Measurements from ENCODE around the gene SDK1. TPM values are rescaled to one million over a fixed set of nuclear protein-coding genes. Genes with fewer than 3 reads are reported as not detected.
A peak's percentile ranks its signal among the peaks of the same experiment; 100 is the strongest.

The SDK1 gene
- total and polyA plus RNA-seq, 2 donors (not counting 3 experiments of a cell fraction or from before 2014, with no cell fraction given), result 1.6 to 3.9 TPM

DNA sequence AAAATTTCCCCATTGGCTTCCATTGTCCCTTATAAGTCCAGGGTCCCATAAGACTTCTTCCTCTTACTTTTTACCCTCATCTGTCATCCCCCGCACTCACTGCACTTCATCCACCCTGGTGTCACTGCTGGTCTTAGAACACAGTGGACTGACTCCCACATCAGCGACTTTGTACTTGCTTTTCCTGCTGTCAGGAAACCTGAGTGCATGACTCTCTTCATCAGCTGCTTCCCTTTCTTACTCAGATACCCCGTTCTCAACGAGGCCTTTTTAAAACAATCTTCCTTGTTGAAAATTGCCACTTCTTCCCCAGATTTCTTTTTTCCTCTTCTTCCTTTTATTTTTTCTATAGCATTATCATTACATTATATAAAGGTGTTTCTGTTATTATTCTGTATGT, 305.4 kb downstream of the SDK1 start:
- no peak overlapping the region for H3K9ac ChIP-seq (replicated peaks; ENCODE audit: extremely low read depth, insufficient read depth, low read length)
- DNase-seq (ENCODE audit: low read depth, low spot score) (peak; percentile 46), FAIRE-seq (peak; percentile 73)
- BruUV-seq (replicated peaks), result no TSS peak
- H3K36me3 ChIP-seq (ENCODE audit: control insufficient read depth in 2 of 2, extremely low read depth in 1 of 2, insufficient read depth in 2 of 2, low read length in 2 of 2), result no peaks in the 10 kb centered on the region
- dilution Hi-C loops (cut with MboI; ENCODE audit: extremely low pct_ligation_motif_present, low sequenced_read_pairs) (no loop called here), intact Hi-C loops (cut with micrococcal nuclease) (no loop called here)
- CTCF ChIA-PET, result interaction anchor here (1.3 kb wide), 1 partner anchor 207 kb away, joined by 4 read pairs; no protein-coding TSS in a partner anchor
- peak overlapping the region; percentile 61 for H3K27ac ChIP-seq (ENCODE audit: insufficient read depth, low read depth, low read length)
- H3K27me3 ChIP-seq (ENCODE audit: control insufficient read depth in 2 of 2, insufficient read depth in 2 of 2, low read length in 2 of 2), result no peaks in the 10 kb centered on the region
- no peak overlapping the region for H3K4me3 ChIP-seq (replicated peaks in 1 of 3; ENCODE audit: insufficient read depth in 1 of 3, low read depth in 1 of 3, low read length in 3 of 3)
- no peak for TF ChIP-seq MYC (IDR thresholded peaks at IDR 0.05; ENCODE audit: low read depth, low read length)
- TF ChIP-seq FOS (IDR thresholded peaks at IDR 0.05; ENCODE audit: borderline replicate concordance, insufficient read depth, low read length), result peak; percentile 21
- no peaks in the 10 kb centered on the region for H4K20me1 ChIP-seq (replicated peaks; ENCODE audit: control insufficient read depth, extremely low read depth, insufficient read depth, low read length)
- POLR2A ChIA-PET, result no interaction called here
- H3K79me2 ChIP-seq (ENCODE audit: control insufficient read depth, insufficient read depth, low read length), result no peaks in the 10 kb centered on the region
- H3K9me1 ChIP-seq (replicated peaks; ENCODE audit: control insufficient read depth, extremely low read depth, insufficient read depth, low read length), result no peaks in the 10 kb centered on the region
- H3K4me1 ChIP-seq (ENCODE audit: control insufficient read depth, extremely low read depth, insufficient read depth, low read length), result peaks cover 20% of the 10 kb centered on the region
- peak overlapping the region; percentile 4 for H2AFZ ChIP-seq (ENCODE audit: low read depth, low read length)
- H3K4me2 ChIP-seq (ENCODE audit: insufficient read depth, low read length), result peak overlapping the region; percentile 35
- H3K9me3 ChIP-seq (replicated peaks; ENCODE audit: control insufficient read depth, insufficient read depth, low read length), result no peaks in the 10 kb centered on the region

DNA sequence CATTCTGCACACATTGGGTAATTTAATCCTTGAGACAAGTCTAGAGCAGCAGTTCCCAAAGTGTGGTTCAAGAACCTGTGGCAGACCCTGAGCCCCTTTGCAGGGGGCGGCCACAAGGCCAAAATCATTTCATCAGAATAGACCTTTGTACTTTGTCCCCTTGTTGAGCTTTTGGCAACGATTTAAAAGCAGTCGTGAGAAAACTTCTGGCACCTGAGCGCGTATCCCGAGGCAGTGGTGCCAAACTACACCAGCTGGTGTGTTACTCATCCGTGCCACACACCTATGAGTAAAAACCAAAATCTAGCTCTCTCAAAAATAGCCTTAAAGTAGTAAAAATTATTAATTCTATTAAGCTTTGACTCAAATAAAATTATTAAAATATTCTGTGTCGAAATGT, 306.8 kb downstream of the SDK1 start:
- H3K4me3 ChIP-seq (replicated peaks in 1 of 3; ENCODE audit: insufficient read depth in 1 of 3, low read depth in 1 of 3, low read length in 3 of 3), result no peak overlapping the region
- H3K27me3 ChIP-seq (ENCODE audit: control insufficient read depth in 2 of 2, insufficient read depth in 2 of 2, low read length in 2 of 2), result no peaks in the 10 kb centered on the region
- no peaks in the 10 kb centered on the region for H3K9me3 ChIP-seq (replicated peaks; ENCODE audit: control insufficient read depth, insufficient read depth, low read length)
- intact Hi-C loops (cut with micrococcal nuclease) (no loop called here), dilution Hi-C loops (cut with MboI; ENCODE audit: extremely low pct_ligation_motif_present, low sequenced_read_pairs) (no loop called here)
- no peak for FAIRE-seq
- H3K79me2 ChIP-seq (ENCODE audit: control insufficient read depth, insufficient read depth, low read length), result no peaks in the 10 kb centered on the region
- H4K20me1 ChIP-seq (replicated peaks; ENCODE audit: control insufficient read depth, extremely low read depth, insufficient read depth, low read length), result no peaks in the 10 kb centered on the region
- no peak overlapping the region for H2AFZ ChIP-seq (ENCODE audit: low read depth, low read length)
- no peaks in the 10 kb centered on the region for H3K9me1 ChIP-seq (replicated peaks; ENCODE audit: control insufficient read depth, extremely low read depth, insufficient read depth, low read length)
- H3K4me2 ChIP-seq (ENCODE audit: insufficient read depth, low read length), result no peak overlapping the region
- H3K9ac ChIP-seq (replicated peaks; ENCODE audit: extremely low read depth, insufficient read depth, low read length), result no peak overlapping the region
- no peak for DNase-seq (ENCODE audit: low read depth, low spot score)
- POLR2A ChIA-PET, result no interaction called here
- peaks cover 20% of the 10 kb centered on the region for H3K4me1 ChIP-seq (ENCODE audit: control insufficient read depth, extremely low read depth, insufficient read depth, low read length)
- TF ChIP-seq EZH2 (IDR thresholded peaks at IDR 0.05; ENCODE audit: borderline replicate concordance, low read depth, low read length, severe bottlenecking) (no peak), GATA2 (IDR thresholded peaks at IDR 0.05; ENCODE audit: insufficient read depth, insufficient read length, low read depth, low read length) (no peak), POLR2A (IDR thresholded peaks at IDR 0.05; ENCODE audit: low read depth, low read length) (no peak), MYC (IDR thresholded peaks at IDR 0.05; ENCODE audit: low read depth, low read length) (no peak), POLR2AphosphoS5 (IDR thresholded peaks at IDR 0.05; ENCODE audit: insufficient read depth, low read depth, low read length) (no peak), CTCF (IDR thresholded peaks at IDR 0.05; ENCODE audit: extremely low read depth in 1 of 2, insufficient read depth in 1 of 2, low read depth in 1 of 2, low read length in 2 of 2) (no peak), JUN (IDR thresholded peaks at IDR 0.05; ENCODE audit: borderline replicate concordance, insufficient read depth, insufficient read length, low read depth) (no peak)
- TF ChIP-seq, protein P1, sequence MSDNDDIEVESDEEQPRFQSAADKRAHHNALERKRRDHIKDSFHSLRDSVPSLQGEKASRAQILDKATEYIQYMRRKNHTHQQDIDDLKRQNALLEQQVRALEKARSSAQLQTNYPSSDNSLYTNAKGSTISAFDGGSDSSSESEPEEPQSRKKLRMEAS (IDR thresholded peaks at IDR 0.05; ENCODE audit: insufficient read depth, insufficient read length), result no peak
- BruUV-seq (replicated peaks), result no TSS peak
- H3K36me3 ChIP-seq (ENCODE audit: control insufficient read depth in 2 of 2, extremely low read depth in 1 of 2, insufficient read depth in 2 of 2, low read length in 2 of 2), result no peaks in the 10 kb centered on the region
- CTCF ChIA-PET, result interaction anchor here (1.1 to 1.4 kb wide), 4 partner anchors 10 to 59 kb away, joined by 3 to 6 read pairs (median 4); no protein-coding TSS in a partner anchor
- H3K27ac ChIP-seq (ENCODE audit: insufficient read depth, low read depth, low read length), result no peak overlapping the region

All from endothelial cell of umbilical vein (primary cell).